Spleen (tissue), 11 donors: Measurements from ENCODE around the gene TPTE. TPM values are rescaled to one million over a fixed set of nuclear protein-coding genes. Genes with fewer than 3 reads are reported as not detected.
"Not testable (repeated sequence)": the region's sequence is repeated elsewhere in the genome, so short reads cannot be mapped to it uniquely, and the experiment has no call there.

ENCODE experiments used
- DNase-seq: peaks from one replicate; pipeline ENCODE4 v3.0.0-alpha.2; 2020
- H3K27ac ChIP-seq, 8 donors: fragments of 200-600 bp; sonication (generic) in 7 of 8; 1 replicate in 4 of 8; 2 replicates in 4 of 8; pipeline versions ENCODE4 v1.5.0 to v1.8.0; 2016 to 2021; ENCODE audit warnings: inconsistent platforms in 4 of 8, mild to moderate bottlenecking in 4 of 8, moderate library complexity in 1 of 8
- H3K27me3 ChIP-seq, 7 donors: fragments of 200-600 bp; sonication (generic) in 6 of 7; replicated peaks in 1 of 7; 1 replicate in 4 of 7; 2 replicates in 3 of 7; pipeline versions ENCODE4 v1.5.0 to v1.8.0; 2016 to 2021; ENCODE audit warnings: inconsistent platforms in 3 of 7, mild to moderate bottlenecking in 1 of 7
- H3K36me3 ChIP-seq, 6 donors: fragments of 200-600 bp; sonication (generic) in 5 of 6; 1 replicate in 4 of 6; 2 replicates in 2 of 6; pipeline versions ENCODE4 v1.5.0 to v1.8.0; 2016 to 2021; ENCODE audit warnings: inconsistent platforms in 2 of 6
- H3K4me1 ChIP-seq, 6 donors: fragments of 200-600 bp; sonication (generic) in 5 of 6; 1 replicate in 3 of 6; 2 replicates in 3 of 6; pipeline versions ENCODE4 v1.5.0 to v1.8.0; 2016 to 2021; ENCODE audit warnings: inconsistent platforms in 3 of 6
- H3K4me3 ChIP-seq, 8 donors: fragments of 200-600 bp; sonication (generic) in 7 of 8; 1 replicate in 4 of 8; 2 replicates in 4 of 8; pipeline versions ENCODE4 v1.5.0 to v1.8.0; 2016 to 2021; ENCODE audit warnings: inconsistent platforms in 4 of 8, mild to moderate bottlenecking in 4 of 8, moderate library complexity in 2 of 8
- H3K9me3 ChIP-seq, 8 donors: fragments of 200-600 bp; sonication (generic) in 7 of 8; 1 replicate in 4 of 8; 2 replicates in 4 of 8; pipeline versions ENCODE4 v1.5.0 to v1.8.0; 2016 to 2021; ENCODE audit warnings: inconsistent platforms in 4 of 8
- CTCF ChIP-seq, 11 experiments: fragments of 200-600 bp in 7 of 11; fragments of 450-650 bp in 4 of 11; sonication (generic) in 4 of 11; IDR thresholded peaks in 8 of 11; conservative IDR thresholded peaks in 3 of 11; 1 replicate in 7 of 11; 2 replicates in 4 of 11; pipeline versions ENCODE4 v1.4.0 to v1.8.0; 2016 to 2021; ENCODE audit warnings: antibody characterized with exemption in 11 of 11, inconsistent platforms in 4 of 11, mild to moderate bottlenecking in 1 of 11
- POLR2A ChIP-seq, 3 donors: fragments of 450-650 bp; IDR thresholded peaks; one replicate each; pipeline ENCODE4 v1.5.1; 2017; ENCODE audit warnings: antibody characterized with exemption in 3 of 3, mild to moderate bottlenecking in 1 of 3
- POLR2AphosphoS5 ChIP-seq, 3 donors: sonication (generic); formaldehyde crosslinking; IDR thresholded peaks; one replicate each; pipeline ENCODE4 v1.5.1; 2017; ENCODE audit warnings: antibody characterized with exemption in 3 of 3
- WGBS, 5 donors: extraction: QIAGEN DNeasy Blood & Tissue Kit in 3 of 5; methylation state at CpG; one replicate each; pipeline versions ENCODE4 v1.1.5 to v1.1.7; 2013 to 2018; 5-methylcytosine and 5-hydroxymethylcytosine counted together
- intact Hi-C: fragments of 100-400 bp; cut with DNase I; formaldehyde crosslinking; loops from one replicate; pipeline ENCODE4 v1.15.0; 2023; ENCODE audit warnings: low total_unique reads
- polyA plus RNA-seq, 3 donors: library from polyadenylated mRNA; stranded (reverse); fragments of 200-250 nt; gene quantifications; one replicate each; pipeline ENCODE4 v1.2.1, GENCODE V29; 2013
- total RNA-seq, 7 donors: library from RNA; depleted of rRNA in 3 of 7; stranded (reverse); fragments of >200 nt in 3 of 7; fragmentation: NEBNext Ultra II Directional in 4 of 7; extraction: Animal tissue kit (Norgen Biotek cat#: 25700) in 4 of 7; gene quantifications; one replicate each; pipeline versions ENCODE4 v1.1.0 to v1.2.1, GENCODE V29; 2016 to 2021
- donor health status: healthy with polysubstance abuse.
- donor health status: DM: no; HTN: no; CAD: no; lungs with moderate emphysema.
- donor health status: DM: no; HTN: no; CAD: no.
- donor health status: Bipolar disorder and iron deficiency.
- donor health status: healthy.
- donor health status: DM: no; HTN: no; CAD: no.
- donor health status: DM: yes; HTN: yes; CAD: no.

TPTE gene
- total and polyA plus RNA-seq, 10 donors: not detected

GRCh38 chr21:10575311-10575667, 53.9 kb downstream of the TPTE start:
- WGBS, 5 donors: 59 to 72% (median 69%) methylated on average over 2 of the region's 2 CpGs
- intact Hi-C loops: no loop called here
- no peak overlapping the region for H3K4me3 ChIP-seq
- peaks cover 6 to 97% (median 93%) of the 10 kb centered on the region in 8 donors for H3K9me3 ChIP-seq
- no peaks in the 10 kb centered on the region for H3K27me3 ChIP-seq
- DNase-seq: no peak
- no peaks in the 10 kb centered on the region for H3K36me3 ChIP-seq
- H3K4me1 ChIP-seq: no peaks in the 10 kb centered on the region
- no peak overlapping the region for H3K27ac ChIP-seq
- no peak for TF ChIP-seq POLR2AphosphoS5 (IDR thresholded peaks at IDR 0.05)
- TF ChIP-seq POLR2A (IDR thresholded peaks at IDR 0.05): no peak
- TF ChIP-seq CTCF (IDR thresholded peaks at IDR 0.05 in 8 of 11, conservative IDR thresholded peaks at IDR 0.05 in 3 of 11): no peak

DNA sequence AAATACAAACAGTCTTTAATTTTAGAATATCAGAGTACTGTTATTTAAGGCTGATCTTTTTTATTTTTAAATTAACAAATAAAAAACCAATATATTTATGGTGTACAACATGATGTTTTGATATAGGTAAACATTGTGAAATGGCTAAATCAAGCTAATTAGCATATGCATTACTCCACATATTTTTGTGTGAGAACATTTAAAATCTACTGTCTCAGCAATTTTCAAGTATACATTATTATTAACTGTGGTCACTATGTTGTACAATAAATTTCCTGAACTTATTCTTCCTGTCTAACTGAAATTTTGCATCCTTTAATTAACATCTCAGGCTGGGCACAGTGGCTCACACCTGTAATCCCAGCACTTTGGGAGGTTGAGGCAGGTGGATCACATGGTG, 57.5 kb downstream of the TPTE start:
- intact Hi-C loops, H3K27me3 ChIP-seq, DNase-seq, H3K36me3 ChIP-seq, H3K4me1 ChIP-seq, H3K4me3 ChIP-seq, H3K27ac ChIP-seq: not testable (repeated sequence)
- peaks cover 3 to 99% (median 94%) of the 10 kb centered on the region in 8 donors for H3K9me3 ChIP-seq

- H3K27ac ChIP-seq, intact Hi-C loops, H3K4me3 ChIP-seq, H3K36me3 ChIP-seq, DNase-seq, H3K27me3 ChIP-seq, H3K4me1 ChIP-seq: not testable (repeated sequence)
- WGBS, 5 donors: 0% methylated on average over 1 of the region's 1 CpG; no CpG with 5 or more reads in 2 of the 5 donors
- peaks cover 0 to 96% (median 88%) of the 10 kb centered on the region in 8 donors for H3K9me3 ChIP-seq
Measured at GRCh38 chr21:10589115-10589514, 67.7 kb downstream of the TPTE start.

GRCh38 chr21:10607074-10607473, 85.7 kb downstream of the TPTE start:
- intact Hi-C loops, H3K27ac ChIP-seq, H3K27me3 ChIP-seq, H3K4me1 ChIP-seq, H3K36me3 ChIP-seq, H3K4me3 ChIP-seq, DNase-seq: not testable (repeated sequence)
- H3K9me3 ChIP-seq: peaks cover 0 to 85% (median 79%) of the 10 kb centered on the region in 8 donors
- 66 to 75% (median 69%) methylated on average over 7 of the region's 7 CpGs for WGBS, 5 donors

- H3K27me3 ChIP-seq, H3K36me3 ChIP-seq, H3K27ac ChIP-seq, H3K4me1 ChIP-seq, H3K4me3 ChIP-seq, intact Hi-C loops: not testable (repeated sequence)
- DNase-seq: peak; percentile 47
- peaks cover 3 to 78% (median 49%) of the 10 kb centered on the region in 8 donors for H3K9me3 ChIP-seq
- WGBS, 5 donors: 71 to 78% (median 73%) methylated on average over 6 of the region's 6 CpGs
Measured at GRCh38 chr21:10614285-10614684, 92.9 kb downstream of the TPTE start.

- peaks cover 3 to 85% (median 49%) of the 10 kb centered on the region in 8 donors for H3K9me3 ChIP-seq
- 61 to 75% (median 74%) methylated on average over 3 of the region's 3 CpGs for WGBS, 5 donors
- H3K27ac ChIP-seq, H3K4me1 ChIP-seq, H3K4me3 ChIP-seq, intact Hi-C loops, H3K36me3 ChIP-seq, H3K27me3 ChIP-seq: not testable (repeated sequence)
- DNase-seq: peak; percentile 54
Measured at GRCh38 chr21:10616061-10616460, 94.7 kb downstream of the TPTE start.

GRCh38 chr21:10616535-10616934, 95.2 kb downstream of the TPTE start:
- Histone ChIP-seq H3K36me3 (no peaks in the 10 kb centered on the region), H3K27ac (no peak overlapping the region), H3K4me3 (no peak overlapping the region), H3K27me3 (no peaks in the 10 kb centered on the region), H3K9me3 (peaks cover 3 to 84% (median 50%) of the 10 kb centered on the region in 8 donors), H3K4me1 (no peaks in the 10 kb centered on the region)
- DNase-seq: peak; percentile 63
- intact Hi-C loops: no loop called here
- 63 to 74% (median 72%) methylated on average over 26 to 30 of the region's 30 CpGs for WGBS, 5 donors
- no peak for TF ChIP-seq CTCF (IDR thresholded peaks at IDR 0.05 in 8 of 11, conservative IDR thresholded peaks at IDR 0.05 in 3 of 11)
- TF ChIP-seq POLR2A (IDR thresholded peaks at IDR 0.05): no peak
- TF ChIP-seq POLR2AphosphoS5 (IDR thresholded peaks at IDR 0.05): no peak

DNA sequence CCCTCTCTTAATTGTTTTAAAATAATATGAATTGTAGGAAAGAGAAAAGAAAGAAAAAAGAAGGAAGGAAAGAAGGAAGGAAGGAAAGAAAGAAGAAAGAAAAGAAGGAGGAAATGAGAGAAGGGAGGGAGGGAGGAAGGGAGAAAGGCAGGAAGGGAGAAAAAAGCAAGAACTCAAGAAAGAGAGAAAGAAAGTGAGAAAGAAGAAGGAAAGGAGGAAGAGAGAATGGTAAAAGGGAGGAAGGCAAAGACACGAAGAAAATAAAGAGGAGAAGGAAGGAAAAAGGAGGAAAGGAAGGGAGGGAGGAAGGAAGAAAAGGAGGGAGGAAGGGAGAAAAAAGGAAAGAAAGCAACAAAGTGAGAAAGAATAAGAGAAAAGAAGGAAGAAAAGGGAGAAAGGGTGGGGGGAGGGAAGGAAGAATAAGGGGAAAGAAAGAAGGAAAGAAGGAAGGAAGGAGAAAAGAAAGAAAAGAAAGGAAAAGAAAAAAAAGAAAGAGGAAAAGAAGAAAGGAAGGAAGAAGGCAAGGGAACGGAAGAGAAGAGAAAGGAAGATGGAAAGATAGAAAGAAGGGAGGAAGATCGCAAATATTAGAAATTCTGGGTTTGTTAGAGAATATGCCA, 95.9 kb downstream of the TPTE start:
- H3K4me3 ChIP-seq, H3K27ac ChIP-seq, H3K27me3 ChIP-seq, H3K4me1 ChIP-seq, H3K36me3 ChIP-seq, DNase-seq, intact Hi-C loops: not testable (repeated sequence)
- H3K9me3 ChIP-seq: peaks cover 3 to 85% (median 55%) of the 10 kb centered on the region in 8 donors
- 60 to 76% (median 63%) methylated on average over 3 of the region's 3 CpGs for WGBS, 5 donors
